Astrocyte (in vitro differentiated cells and primary cell): ENCODE measurements around the gene PPL.

ENCODE experiments used
- EZH2 ChIP-seq: IDR thresholded peaks from 2 replicates; pipeline ENCODE4 v1.6.1; 2012; ENCODE audit warnings: mild to moderate bottlenecking, low read length, inconsistent platforms; ENCODE audit not compliant: insufficient read depth
- TF ChIP-seq, protein P1 (sequence below): IDR thresholded peaks from 2 replicates; pipeline ENCODE4 v1.5.1; 2011; ENCODE audit warnings: low read depth, mild to moderate bottlenecking, inconsistent platforms, low read length, moderate library complexity; ENCODE audit not compliant: insufficient read depth

DNA sequence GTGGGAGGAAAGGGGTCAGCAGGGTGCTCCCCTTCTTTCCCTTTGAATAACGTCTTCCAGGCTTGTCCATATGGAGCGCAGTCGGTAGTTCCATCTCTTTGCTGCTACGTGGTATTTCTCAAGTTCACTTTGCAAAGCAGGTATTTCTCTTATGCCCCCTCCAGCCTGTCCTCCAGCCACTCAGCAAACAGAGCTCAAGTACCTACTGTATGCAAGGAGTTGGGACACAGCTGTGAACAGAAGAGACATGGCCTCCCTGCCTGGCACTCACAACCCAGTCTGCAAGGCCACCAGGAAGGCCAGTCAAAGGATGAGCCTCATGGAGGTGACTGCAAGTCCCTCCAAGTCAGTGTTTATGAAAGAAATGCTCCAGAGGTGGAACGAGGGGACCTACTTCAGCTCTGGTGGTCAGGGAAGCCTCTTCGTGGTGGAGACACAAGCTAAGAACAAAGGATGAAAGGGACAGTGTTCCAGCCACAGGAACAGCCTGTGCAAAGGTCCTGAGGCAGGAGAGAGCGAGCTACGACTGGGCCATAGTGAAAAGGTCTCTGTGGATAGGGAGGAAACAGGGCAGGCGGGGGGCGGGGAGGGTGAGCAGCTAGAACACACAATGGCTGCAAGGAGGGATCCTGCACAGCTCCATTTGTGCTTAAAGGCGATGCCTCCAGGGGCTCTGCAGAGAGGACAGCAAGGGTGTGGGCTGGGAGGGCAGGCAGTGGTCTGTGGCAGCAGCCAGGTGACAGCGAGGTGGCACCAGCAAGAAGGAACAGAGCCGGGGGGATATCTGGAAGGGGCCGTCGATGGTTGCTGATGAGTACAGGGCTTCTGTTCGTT, 32.6 kb downstream of the PPL start:
- TF ChIP-seq, protein P1, sequence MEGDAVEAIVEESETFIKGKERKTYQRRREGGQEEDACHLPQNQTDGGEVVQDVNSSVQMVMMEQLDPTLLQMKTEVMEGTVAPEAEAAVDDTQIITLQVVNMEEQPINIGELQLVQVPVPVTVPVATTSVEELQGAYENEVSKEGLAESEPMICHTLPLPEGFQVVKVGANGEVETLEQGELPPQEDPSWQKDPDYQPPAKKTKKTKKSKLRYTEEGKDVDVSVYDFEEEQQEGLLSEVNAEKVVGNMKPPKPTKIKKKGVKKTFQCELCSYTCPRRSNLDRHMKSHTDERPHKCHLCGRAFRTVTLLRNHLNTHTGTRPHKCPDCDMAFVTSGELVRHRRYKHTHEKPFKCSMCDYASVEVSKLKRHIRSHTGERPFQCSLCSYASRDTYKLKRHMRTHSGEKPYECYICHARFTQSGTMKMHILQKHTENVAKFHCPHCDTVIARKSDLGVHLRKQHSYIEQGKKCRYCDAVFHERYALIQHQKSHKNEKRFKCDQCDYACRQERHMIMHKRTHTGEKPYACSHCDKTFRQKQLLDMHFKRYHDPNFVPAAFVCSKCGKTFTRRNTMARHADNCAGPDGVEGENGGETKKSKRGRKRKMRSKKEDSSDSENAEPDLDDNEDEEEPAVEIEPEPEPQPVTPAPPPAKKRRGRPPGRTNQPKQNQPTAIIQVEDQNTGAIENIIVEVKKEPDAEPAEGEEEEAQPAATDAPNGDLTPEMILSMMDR = no peak
- TF ChIP-seq EZH2 = no peak
